GM23338 (cell line): ENCODE measurements around the gene SBF1. TPM values are rescaled to one million over a fixed set of nuclear protein-coding genes. Genes with fewer than 3 reads are reported as not detected.

Experiments
- ATAC-seq: fragments of 200-7000 bp; cut with Tn5 transposase; 3 replicates; pipeline ENCODE4 v1.9.1; 2020
- DNase-seq: peaks from one replicate; pipeline ENCODE4 v3.0.0-alpha.2; 2015; ENCODE audit warnings: low spot score
- H2AFZ ChIP-seq: fragments of 200-600 bp; sonication (generic); 2 replicates; pipeline ENCODE4 v1.8.0; 2016; ENCODE audit warnings: antibody characterized with exemption, mild to moderate bottlenecking, moderate library complexity
- H3F3A ChIP-seq: fragments of 200-600 bp; sonication (generic); replicated peaks from 2 replicates; pipeline ENCODE4 v1.8.0; 2017; ENCODE audit warnings: antibody characterized with exemption, mixed run types, low read depth
- H3K27ac ChIP-seq: fragments of 200-600 bp; sonication (generic); 2 replicates; pipeline ENCODE4 v1.6.1; 2016; ENCODE audit warnings: low read depth
- H3K27me3 ChIP-seq: fragments of 200-600 bp; sonication (generic); 2 replicates; pipeline ENCODE4 v1.8.0; 2016; ENCODE audit warnings: mild to moderate bottlenecking, mixed run types, moderate library complexity; ENCODE audit not compliant: insufficient read depth
- H3K36me3 ChIP-seq: fragments of 200-600 bp; sonication (generic); 2 replicates; pipeline ENCODE4 v1.8.0; 2016; ENCODE audit warnings: mild to moderate bottlenecking; ENCODE audit not compliant: insufficient read depth
- H3K4me1 ChIP-seq: fragments of 200-600 bp; sonication (generic); 2 replicates; pipeline ENCODE4 v1.8.0; 2016; ENCODE audit warnings: mild to moderate bottlenecking, moderate library complexity; ENCODE audit not compliant: insufficient read depth
- H3K4me2 ChIP-seq: fragments of 200-600 bp; sonication (generic); 2 replicates; pipeline ENCODE4 v1.7.1; 2017; ENCODE audit warnings: mixed run types
- H3K4me3 ChIP-seq: fragments of 200-600 bp; sonication (generic); 2 replicates; pipeline ENCODE4 v1.6.1; 2016; ENCODE audit warnings: mixed run types
- H3K79me2 ChIP-seq: fragments of 200-600 bp; sonication (generic); replicated peaks from 2 replicates; pipeline ENCODE4 v1.8.0; 2017; ENCODE audit warnings: mild to moderate bottlenecking; ENCODE audit not compliant: insufficient read depth
- H3K9me2 ChIP-seq: fragments of 200-600 bp; sonication (generic); 2 replicates; pipeline ENCODE4 v1.8.0; 2017; ENCODE audit not compliant: insufficient read depth
- H4K20me1 ChIP-seq: fragments of 200-600 bp; sonication (generic); replicated peaks from 2 replicates; pipeline ENCODE4 v1.8.0; 2017; ENCODE audit warnings: mild to moderate bottlenecking; ENCODE audit not compliant: insufficient read depth
- H3K27ac Mint-ChIP-seq: 2 replicates; pipeline ENCODE4 v1.8.0; 2020; ENCODE audit warnings: inconsistent platforms, mild to moderate bottlenecking, moderate library complexity, mixed read lengths
- H3K27me3 Mint-ChIP-seq: 3 replicates; pipeline ENCODE4 v1.8.0; 2022; ENCODE audit warnings: low read depth, mild to moderate bottlenecking, moderate library complexity, mixed read lengths, inconsistent platforms; ENCODE audit not compliant: insufficient read depth, poor library complexity
- H3K36me3 Mint-ChIP-seq: 3 replicates; pipeline ENCODE4 v1.8.0; 2021; ENCODE audit warnings: low read depth, mild to moderate bottlenecking, inconsistent platforms, moderate library complexity, mixed read lengths
- H3K4me1 Mint-ChIP-seq: 3 replicates; pipeline ENCODE4 v1.8.0; 2020; ENCODE audit warnings: mild to moderate bottlenecking, inconsistent platforms, mixed read lengths
- H3K4me3 Mint-ChIP-seq: 3 replicates; pipeline ENCODE4 v1.8.0; 2021; ENCODE audit warnings: moderate library complexity, mild to moderate bottlenecking, inconsistent platforms, mixed read lengths
- H3K9me3 Mint-ChIP-seq: 3 replicates; pipeline ENCODE4 v1.8.0; 2020; ENCODE audit warnings: moderate library complexity, mild to moderate bottlenecking, inconsistent platforms, mixed read lengths
- REST ChIP-seq: IDR thresholded peaks from one replicate; pipeline ENCODE4 v1.6.1; 2018; ENCODE audit warnings: antibody characterized with exemption; ENCODE audit not compliant: unreplicated experiment
- ZNF114 ChIP-seq: fragments of 250-450 bp; sonication (Bioruptor Pico); IDR thresholded peaks from 2 replicates; pipeline ENCODE4 v1.5.0; 2020; ENCODE audit warnings: mild to moderate bottlenecking, moderate library complexity
- ZNF462 ChIP-seq: fragments of 250-450 bp; sonication (Bioruptor Pico); IDR thresholded peaks from 2 replicates; pipeline ENCODE4 v1.5.0; 2020; ENCODE audit warnings: mild to moderate bottlenecking, moderate library complexity
- polyA plus RNA-seq: library from polyadenylated mRNA; unstranded; fragments of >200 nt; fragmentation: Nextera tagmentation; extraction: Ambion mirVana; gene quantifications from 2 replicates; pipeline ENCODE4 v1.2.1, GENCODE V29; 2016
- total RNA-seq: library from RNA; depleted of rRNA; stranded (reverse); fragments of >200 nt; shearing (Covaris generic); gene quantifications from 2 replicates; pipeline ENCODE4 v1.2.3, GENCODE V29; 2014

SBF1 gene
- total and polyA plus RNA-seq, 2 experiments from 2014 or later, result 26.5 to 85.4 TPM

GRCh38 chr22:50476868-50477267, 2.0 kb upstream of the SBF1 start:
- H3K27me3 Mint-ChIP-seq, result peaks cover 46% of the 10 kb centered on the region
- peaks cover 23% of the 10 kb centered on the region for H3K79me2 ChIP-seq
- H3K27ac ChIP-seq, result no peak overlapping the region
- H3K4me2 ChIP-seq, result no peak overlapping the region
- H3K27me3 ChIP-seq, result peaks cover 23% of the 10 kb centered on the region
- ATAC-seq (no peak), DNase-seq (no peak)
- no peaks in the 10 kb centered on the region for H3K36me3 Mint-ChIP-seq
- no peaks in the 10 kb centered on the region for H3F3A ChIP-seq
- H4K20me1 ChIP-seq, result peaks cover 21% of the 10 kb centered on the region
- no peak overlapping the region for H3K4me3 ChIP-seq
- H3K4me1 Mint-ChIP-seq, result peaks cover 25% of the 10 kb centered on the region
- no peaks in the 10 kb centered on the region for H3K36me3 ChIP-seq
- no peak overlapping the region; the same call in 2 of the 3 replicates for H3K4me3 Mint-ChIP-seq
- H3K9me3 Mint-ChIP-seq, result no peaks in the 10 kb centered on the region; the same call in 2 of the 3 replicates
- 0 out of 2 replicates have a peak overlapping the region, but pooled peaks have one; percentile 14 for H2AFZ ChIP-seq
- no peaks in the 10 kb centered on the region for H3K9me2 ChIP-seq
- no peak overlapping the region for H3K27ac Mint-ChIP-seq
- peaks cover 11% of the 10 kb centered on the region for H3K4me1 ChIP-seq
- no peak for TF ChIP-seq ZNF462 (CRISPR knock-in tag)
- TF ChIP-seq ZNF114, result no peak

- peaks cover 11% of the 10 kb centered on the region for H3K4me1 ChIP-seq
- H3K9me2 ChIP-seq, result no peaks in the 10 kb centered on the region
- H3K79me2 ChIP-seq, result peaks cover 36% of the 10 kb centered on the region
- H3K36me3 ChIP-seq, result no peaks in the 10 kb centered on the region
- Mint-ChIP-seq H3K4me3 (peak overlapping the region; percentile 61), H3K36me3 (no peaks in the 10 kb centered on the region), H3K27ac (no peak overlapping the region), H3K4me1 (peaks cover 30% of the 10 kb centered on the region), H3K9me3 (no peaks in the 10 kb centered on the region; the same call in 2 of the 3 replicates), H3K27me3 (peaks cover 43% of the 10 kb centered on the region)
- peak overlapping the region; percentile 62 for H3K4me3 ChIP-seq
- ATAC-seq (peak; percentile 8), DNase-seq (no peak)
- H4K20me1 ChIP-seq, result peaks cover 28% of the 10 kb centered on the region
- no peak overlapping the region for H3K27ac ChIP-seq
- no peaks in the 10 kb centered on the region for H3F3A ChIP-seq
- H3K4me2 ChIP-seq, result peak overlapping the region; percentile 81
- H2AFZ ChIP-seq, result peak overlapping the region; percentile 69; the same call in 1 of the 2 replicates
- H3K27me3 ChIP-seq, result peaks cover 18% of the 10 kb centered on the region
- TF ChIP-seq ZNF114 (no peak), REST (no peak)
These were observed 792 bp upstream of the SBF1 start for GRCh38 chr22:50475652-50476002.
